Stomach (tissue), 19 donors: ENCODE data around the gene OR52R1. TPM values are rescaled to one million over a fixed set of nuclear protein-coding genes. Genes with fewer than 3 reads are reported as not detected.

Source experiments
- DNase-seq, 2 donors: peaks; one replicate each; pipeline versions ENCODE4 v3.0.0 to v3.0.0-alpha.2; 2013 to 2019
- H3K27ac ChIP-seq, 5 donors: fragments of 200-600 bp in 4 of 5; sonication (generic) in 4 of 5; one replicate each; pipeline ENCODE4 v1.5.1; 2013 to 2019; ENCODE audit warnings: mild to moderate bottlenecking in 1 of 5, moderate library complexity in 1 of 5
- H3K27me3 ChIP-seq, 3 donors: fragments of 200-600 bp; sonication (generic); one replicate each; pipeline ENCODE4 v1.5.1; 2017 to 2019; ENCODE audit warnings: mixed run types in 1 of 3
- H3K36me3 ChIP-seq, 4 donors: fragments of 200-600 bp; sonication (generic); 1 replicate in 3 of 4; 2 replicates in 1 of 4; pipeline ENCODE4 v1.5.1; 2016 to 2019
- H3K4me1 ChIP-seq, 4 donors: fragments of 200-600 bp; sonication (generic); one replicate each; pipeline ENCODE4 v1.5.1; 2016 to 2019
- H3K4me3 ChIP-seq, 4 donors: fragments of 200-600 bp; sonication (generic) in 3 of 4; one replicate each; pipeline ENCODE4 v1.5.1; 2016 to 2019; ENCODE audit warnings: mild to moderate bottlenecking in 1 of 4
- H3K9me3 ChIP-seq, 4 donors: fragments of 200-600 bp; sonication (generic); one replicate each; pipeline ENCODE4 v1.5.1; 2016 to 2019
- CTCF ChIP-seq, 7 experiments: fragments of 450-650 bp in 4 of 7; fragments of 200-600 bp in 3 of 7; sonication (generic) in 3 of 7; IDR thresholded peaks; one replicate each; pipeline ENCODE4 v1.5.1; 2016 to 2019; ENCODE audit warnings: antibody characterized with exemption in 7 of 7, control low read depth in 2 of 7, mild to moderate bottlenecking in 1 of 7
- EP300 ChIP-seq: sonication (generic); formaldehyde crosslinking; IDR thresholded peaks from one replicate; pipeline ENCODE4 v1.6.1; 2017; ENCODE audit warnings: antibody characterized with exemption
- POLR2A ChIP-seq, 4 donors: fragments of 450-650 bp; IDR thresholded peaks; one replicate each; pipeline ENCODE4 v1.6.1; 2016; ENCODE audit warnings: antibody characterized with exemption in 4 of 4, control low read depth in 2 of 4, mild to moderate bottlenecking in 1 of 4, moderate library complexity in 1 of 4
- POLR2AphosphoS5 ChIP-seq, 3 donors: sonication (generic); formaldehyde crosslinking; IDR thresholded peaks; one replicate each; pipeline ENCODE4 v1.6.1; 2016; ENCODE audit warnings: antibody characterized with exemption in 3 of 3
- WGBS, 5 donors: extraction: QIAGEN DNeasy Blood & Tissue Kit in 3 of 5; methylation state at CpG; one replicate each; pipeline versions ENCODE4 v1.1.5 to v1.1.7; 2013 to 2018; 5-methylcytosine and 5-hydroxymethylcytosine counted together
- intact Hi-C: fragments of 100-400 bp; cut with DNase I; formaldehyde crosslinking; loops from one replicate; pipeline ENCODE4 v1.15.1; 2023; ENCODE audit warnings: low total_unique reads
- long read RNA-seq, 10 donors: transcript quantifications; one replicate each; lab custom pipeline, GENCODE V29; 2026
- polyA plus RNA-seq, 3 donors: library from polyadenylated mRNA; stranded (reverse); fragments of 200-250 nt; gene quantifications; one replicate each; pipeline ENCODE4 v1.2.3, GENCODE V29; 2013
- total RNA-seq, 5 donors: library from RNA; depleted of rRNA; stranded (reverse); fragments of >200 nt; gene quantifications; one replicate each; pipeline versions ENCODE4 v1.1.0 to v1.2.3, GENCODE V29; 2014 to 2016
- donor health status: healthy with polysubstance abuse.
- donor health status: Bipolar disorder and iron deficiency.
- donor health status: healthy.

OR52R1 gene
- total RNA-seq, result not detected
- not detected for polyA plus RNA-seq
- long read RNA-seq, donor 1, result 0 reads
- long read RNA-seq, donor 2, result 0 reads
- long read RNA-seq, donor 3, result 0 reads
- long read RNA-seq, donor 4, result 0 reads
- long read RNA-seq, donor 5, result 0 reads
- long read RNA-seq, donor 6, result 0 reads
- long read RNA-seq, donor 7, partial matches to known transcripts, result 0 of 1 reads
- long read RNA-seq, donor 7, other reads (novel, unspliced or antisense), result 0 of 1 reads
- long read RNA-seq, donor 8, result 0 reads
- long read RNA-seq, donor 9, result 0 reads
- long read RNA-seq, donor 10, result 0 reads

GRCh38 chr11:4804280-4804679 lies at the start of gene OR52R1:
Gene OR52R1, minus strand, starts transcription at chr11:4804380. Its CDS starts 0 bp downstream, at chr11:4804380.
- Histone ChIP-seq H3K36me3 (no peaks in the 10 kb centered on the region), H3K9me3 (no peaks in the 10 kb centered on the region), H3K27ac (no peak within 1 kb of the TSS), H3K27me3 (no peaks in the 10 kb centered on the region), H3K4me3 (no peak within 1 kb of the TSS), H3K4me1 (no peaks in the 10 kb centered on the region)
- 77 to 96% (median 83%) methylated on average over 3 of the region's 3 CpGs for WGBS, 5 donors
- TF ChIP-seq POLR2AphosphoS5 (IDR thresholded peaks at IDR 0.05), result no peak
- no peak for TF ChIP-seq CTCF (IDR thresholded peaks at IDR 0.05)
- TF ChIP-seq POLR2A (IDR thresholded peaks at IDR 0.05), result no peak
- TF ChIP-seq EP300, result no peak
- DNase-seq, result no peak
- intact Hi-C loops, result no loop called here

GRCh38 chr11:4851033-4851432 lies 46.9 kb upstream of the OR52R1 start:
- no peak overlapping the region for H3K27ac ChIP-seq
- WGBS, 5 donors, result 3 to 10% (median 5%) methylated on average over 4 of the region's 4 CpGs

GRCh38 chr11:4848908-4849532 lies 44.8 kb upstream of the OR52R1 start, which contains the start of gene OR51S1:
Gene OR51S1, minus strand, starts transcription at chr11:4849208. Its CDS starts 0 bp downstream, at chr11:4849208.
- WGBS, 5 donors, result 43 to 60% (median 46%) methylated on average over 9 of the region's 9 CpGs
- intact Hi-C loops, result no loop called here
- TF ChIP-seq EP300 (no peak), POLR2AphosphoS5 (IDR thresholded peaks at IDR 0.05) (no peak), CTCF (IDR thresholded peaks at IDR 0.05) (no peak), POLR2A (IDR thresholded peaks at IDR 0.05) (no peak)
- H3K4me3 ChIP-seq, result no peak within 1 kb of the TSS
- H3K4me1 ChIP-seq, result peaks cover 0 to 10% (median 2%) of the 10 kb centered on the region in 4 donors
- no peak for DNase-seq
- no peaks in the 10 kb centered on the region for H3K36me3 ChIP-seq
- no peak within 1 kb of the TSS for H3K27ac ChIP-seq
- no peaks in the 10 kb centered on the region for H3K9me3 ChIP-seq
- no peaks in the 10 kb centered on the region for H3K27me3 ChIP-seq

More at GRCh38 chr11:4851033-4851432, 46.9 kb upstream of the OR52R1 start:
- intact Hi-C loops, result no loop called here
- peaks cover 0 to 6% (median 0%) of the 10 kb centered on the region in 4 donors for H3K9me3 ChIP-seq
- H3K27me3 ChIP-seq, result no peaks in the 10 kb centered on the region
- DNase-seq, result peak; percentile 38 to 61
- no peaks in the 10 kb centered on the region for H3K36me3 ChIP-seq
- no peak for TF ChIP-seq POLR2A (IDR thresholded peaks at IDR 0.05)
- peak in 1 of 3 donors; percentile 50 for TF ChIP-seq POLR2AphosphoS5 (IDR thresholded peaks at IDR 0.05)
- no peak overlapping the region for H3K4me3 ChIP-seq
- peaks cover 0 to 10% (median 2%) of the 10 kb centered on the region in 4 donors for H3K4me1 ChIP-seq

GRCh38 chr11:4839851-4840549 lies 35.8 kb upstream of the OR52R1 start:
- intact Hi-C loops, result no loop called here
- peak in 1 of 2 donors; percentile 44 for DNase-seq
- H3K9me3 ChIP-seq, result no peaks in the 10 kb centered on the region
- no peaks in the 10 kb centered on the region for H3K27me3 ChIP-seq
- H3K36me3 ChIP-seq, result no peaks in the 10 kb centered on the region
- no peak overlapping the region for H3K4me3 ChIP-seq
- H3K4me1 ChIP-seq, result no peaks in the 10 kb centered on the region
- no peak overlapping the region for H3K27ac ChIP-seq
- no peak for TF ChIP-seq POLR2AphosphoS5 (IDR thresholded peaks at IDR 0.05)
- TF ChIP-seq CTCF (IDR thresholded peaks at IDR 0.05), result no peak
- TF ChIP-seq POLR2A (IDR thresholded peaks at IDR 0.05), result no peak
- TF ChIP-seq EP300, result no peak
- WGBS, 5 donors, result 66 to 83% (median 79%) methylated on average over 2 of the region's 2 CpGs
